ENCODE measurements around the gene ZNF692. TPM values are rescaled to one million over a fixed set of nuclear protein-coding genes. Genes with fewer than 3 reads are reported as not detected.

The ZNF692 gene
- total RNA-seq, 2 donors from 2014 or later = 21.1 to 35.3 TPM

DNA sequence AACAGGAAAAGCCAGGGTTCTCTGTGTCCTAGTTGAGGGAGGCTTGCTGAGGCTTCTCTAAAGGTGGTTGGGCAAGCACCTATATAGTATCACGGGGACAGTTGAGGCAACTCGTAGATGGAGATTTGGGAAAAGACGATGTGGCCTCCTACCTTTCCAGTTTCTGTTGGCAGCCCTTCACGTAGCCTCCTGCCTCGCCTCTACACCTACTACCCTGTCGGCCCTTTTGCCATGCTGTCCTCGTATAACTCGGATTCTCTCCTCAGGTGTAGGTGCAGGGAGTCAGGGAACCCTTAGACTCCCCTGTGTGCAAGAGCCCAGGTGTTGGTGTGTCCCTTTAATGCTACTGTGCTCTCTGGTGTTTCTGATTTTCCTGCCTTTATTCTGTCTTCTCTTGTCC, 10.3 kb downstream of the ZNF692 start:
- H3K4me1 ChIP-seq (ENCODE audit: control insufficient read depth in 1 of 2, low read depth in 2 of 2) = no peaks in the 10 kb centered on the region
- no peak overlapping the region for H3K27ac ChIP-seq
- no peaks in the 10 kb centered on the region for H3K9me3 ChIP-seq
- H3K4me3 ChIP-seq = no peak overlapping the region
- TF ChIP-seq, protein P1, sequence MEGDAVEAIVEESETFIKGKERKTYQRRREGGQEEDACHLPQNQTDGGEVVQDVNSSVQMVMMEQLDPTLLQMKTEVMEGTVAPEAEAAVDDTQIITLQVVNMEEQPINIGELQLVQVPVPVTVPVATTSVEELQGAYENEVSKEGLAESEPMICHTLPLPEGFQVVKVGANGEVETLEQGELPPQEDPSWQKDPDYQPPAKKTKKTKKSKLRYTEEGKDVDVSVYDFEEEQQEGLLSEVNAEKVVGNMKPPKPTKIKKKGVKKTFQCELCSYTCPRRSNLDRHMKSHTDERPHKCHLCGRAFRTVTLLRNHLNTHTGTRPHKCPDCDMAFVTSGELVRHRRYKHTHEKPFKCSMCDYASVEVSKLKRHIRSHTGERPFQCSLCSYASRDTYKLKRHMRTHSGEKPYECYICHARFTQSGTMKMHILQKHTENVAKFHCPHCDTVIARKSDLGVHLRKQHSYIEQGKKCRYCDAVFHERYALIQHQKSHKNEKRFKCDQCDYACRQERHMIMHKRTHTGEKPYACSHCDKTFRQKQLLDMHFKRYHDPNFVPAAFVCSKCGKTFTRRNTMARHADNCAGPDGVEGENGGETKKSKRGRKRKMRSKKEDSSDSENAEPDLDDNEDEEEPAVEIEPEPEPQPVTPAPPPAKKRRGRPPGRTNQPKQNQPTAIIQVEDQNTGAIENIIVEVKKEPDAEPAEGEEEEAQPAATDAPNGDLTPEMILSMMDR (IDR thresholded peaks at IDR 0.05) = no peak
- peaks cover 47% of the 10 kb centered on the region for H3K36me3 ChIP-seq
- ATAC-seq (ENCODE audit: insufficient number of reproducible peaks, low FRiP score, low read depth) (no peak), DNase-seq (ENCODE audit: low spot score) (no peak)
- no peaks in the 10 kb centered on the region for H3K27me3 ChIP-seq (replicated peaks; ENCODE audit: insufficient read depth)

DNA sequence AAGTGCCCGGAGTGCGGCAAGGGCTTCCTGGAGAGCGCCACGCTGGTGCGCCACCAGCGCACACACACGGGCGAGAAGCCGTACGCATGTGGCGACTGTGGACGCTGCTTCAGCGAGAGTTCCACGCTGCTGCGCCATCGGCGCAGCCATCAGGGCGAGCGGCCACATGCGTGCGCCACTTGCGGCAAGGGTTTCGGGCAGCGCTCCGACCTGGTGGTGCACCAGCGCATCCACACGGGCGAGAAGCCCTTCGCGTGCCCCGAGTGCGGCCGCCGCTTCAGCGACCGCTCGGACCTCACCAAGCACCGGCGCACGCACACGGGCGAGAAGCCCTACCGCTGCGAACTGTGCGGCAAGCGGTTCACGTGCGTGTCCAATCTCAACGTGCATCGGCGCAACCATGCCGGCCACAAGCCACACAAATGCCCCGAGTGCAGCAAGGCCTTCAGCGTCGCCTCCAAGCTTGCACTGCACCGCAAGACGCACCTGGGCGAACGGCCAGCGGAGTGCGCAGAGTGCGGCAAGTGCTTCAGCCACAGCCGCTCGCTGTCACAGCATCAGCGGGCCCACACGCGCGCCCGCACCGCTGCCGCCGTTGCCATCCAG, 10.8 kb downstream of the ZNF692 start:
- no peaks in the 10 kb centered on the region for H3K9me3 ChIP-seq
- no peak overlapping the region for H3K27ac ChIP-seq
- TF ChIP-seq, protein P1 (IDR thresholded peaks at IDR 0.05) = no peak
- no peak overlapping the region for H3K4me3 ChIP-seq
- DNase-seq (ENCODE audit: low spot score) = no peak
- H3K36me3 ChIP-seq = peaks cover 47% of the 10 kb centered on the region
- H3K27me3 ChIP-seq (replicated peaks; ENCODE audit: insufficient read depth) = no peaks in the 10 kb centered on the region
- H3K4me1 ChIP-seq (ENCODE audit: control insufficient read depth in 1 of 2, low read depth in 2 of 2) = no peaks in the 10 kb centered on the region
- no peak for ATAC-seq (ENCODE audit: insufficient number of reproducible peaks, low FRiP score, low read depth)

DNA sequence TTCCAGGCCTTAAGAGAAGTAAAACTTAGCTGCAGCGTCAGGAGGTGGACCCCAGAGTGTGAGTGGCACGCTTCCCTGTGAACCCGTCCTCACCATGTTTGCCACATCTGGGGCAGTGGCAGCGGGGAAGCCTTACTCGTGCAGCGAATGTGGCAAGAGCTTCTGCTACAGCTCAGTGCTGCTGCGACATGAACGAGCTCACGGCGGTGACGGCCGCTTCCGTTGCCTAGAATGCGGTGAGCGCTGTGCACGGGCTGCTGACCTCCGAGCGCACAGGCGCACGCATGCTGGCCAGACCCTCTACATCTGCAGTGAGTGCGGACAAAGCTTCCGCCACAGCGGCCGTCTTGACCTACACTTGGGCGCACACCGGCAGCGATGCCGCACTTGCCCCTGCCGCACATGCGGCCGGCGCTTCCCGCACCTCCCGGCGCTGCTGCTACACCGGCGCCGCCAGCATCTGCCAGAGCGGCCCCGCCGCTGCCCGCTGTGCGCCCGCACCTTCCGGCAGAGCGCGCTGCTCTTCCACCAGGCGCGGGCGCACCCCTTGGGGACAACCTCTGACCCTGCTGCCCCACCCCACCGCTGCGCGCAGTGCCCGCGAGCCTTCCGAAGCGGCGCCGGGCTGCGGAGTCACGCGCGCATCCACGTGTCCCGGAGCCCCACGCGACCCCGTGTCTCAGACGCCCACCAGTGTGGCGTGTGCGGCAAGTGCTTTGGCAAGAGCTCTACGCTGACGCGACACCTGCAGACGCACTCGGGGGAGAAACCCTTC, 11.5 kb downstream of the ZNF692 start:
- Histone ChIP-seq H3K27ac (no peak overlapping the region), H3K9me3 (no peaks in the 10 kb centered on the region), H3K4me1 (ENCODE audit: control insufficient read depth in 1 of 2, low read depth in 2 of 2) (peaks cover 0 to 7% of the 10 kb centered on the region in 2 donors), H3K36me3 (peaks cover 47% of the 10 kb centered on the region), H3K27me3 (replicated peaks; ENCODE audit: insufficient read depth) (no peaks in the 10 kb centered on the region), H3K4me3 (no peak overlapping the region)
- DNase-seq (ENCODE audit: low spot score) = no peak
- no peak for ATAC-seq (ENCODE audit: insufficient number of reproducible peaks, low FRiP score, low read depth)
- TF ChIP-seq, protein P1 (IDR thresholded peaks at IDR 0.05) = no peak

DNA sequence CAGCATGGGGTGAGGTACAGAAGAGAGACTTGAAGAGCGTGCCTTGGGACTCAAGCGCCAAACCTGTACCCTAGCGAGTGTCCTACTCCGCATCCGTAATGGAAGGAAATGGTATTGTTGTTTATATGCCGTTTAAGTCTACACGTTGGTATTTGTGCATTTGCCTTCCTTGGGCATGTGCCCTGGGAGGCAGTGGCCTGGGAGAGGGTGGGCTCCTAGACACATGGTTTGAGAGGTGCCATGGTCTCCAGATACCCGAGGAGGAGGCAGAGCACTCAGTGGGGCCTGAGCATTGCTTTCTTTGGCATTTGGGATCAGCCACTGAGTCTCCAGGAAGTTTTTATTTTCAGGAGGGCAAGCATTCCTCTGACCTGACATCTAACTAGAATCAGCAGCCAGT, 14.4 kb downstream of the ZNF692 start:
- ATAC-seq (ENCODE audit: insufficient number of reproducible peaks, low FRiP score, low read depth) (no peak), DNase-seq (ENCODE audit: low spot score) (no peak)
- Histone ChIP-seq H3K36me3 (peaks cover 43% of the 10 kb centered on the region), H3K9me3 (no peaks in the 10 kb centered on the region), H3K27ac (no peak overlapping the region), H3K4me3 (no peak overlapping the region), H3K27me3 (replicated peaks; ENCODE audit: insufficient read depth) (no peaks in the 10 kb centered on the region), H3K4me1 (ENCODE audit: control insufficient read depth in 1 of 2, low read depth in 2 of 2) (peaks cover 9 to 25% of the 10 kb centered on the region in 2 donors)
- TF ChIP-seq, protein P1 (IDR thresholded peaks at IDR 0.05) = no peak

DNA sequence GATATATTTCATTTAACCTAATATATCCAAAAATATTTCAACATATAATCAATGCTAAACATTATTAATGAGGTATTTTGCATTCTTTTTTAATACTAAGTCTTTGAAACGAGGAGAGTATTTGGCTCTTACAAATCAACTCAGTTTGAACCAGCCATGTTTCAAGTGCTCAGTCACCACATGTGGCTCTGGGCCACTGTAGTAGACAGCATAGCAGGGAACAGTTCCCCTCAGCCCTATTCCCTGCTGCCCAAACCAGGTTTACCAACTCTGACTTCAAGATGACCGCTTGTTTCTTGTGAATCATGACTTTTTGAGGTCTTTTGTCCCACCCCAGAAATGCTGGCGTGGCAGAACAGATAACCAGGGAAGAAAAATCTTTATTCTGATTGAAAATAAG, 15.2 kb downstream of the ZNF692 start:
- no peak overlapping the region for H3K4me3 ChIP-seq

More for the DNA sequence above, 15.2 kb downstream of the ZNF692 start:
- H3K9me3 ChIP-seq = no peaks in the 10 kb centered on the region
- ATAC-seq (ENCODE audit: insufficient number of reproducible peaks, low FRiP score, low read depth) = no peak
- TF ChIP-seq, protein P1 (IDR thresholded peaks at IDR 0.05) = no peak
- H3K4me1 ChIP-seq (ENCODE audit: control insufficient read depth in 1 of 2, low read depth in 2 of 2) = peaks cover 13 to 31% of the 10 kb centered on the region in 2 donors
- H3K36me3 ChIP-seq = peaks cover 34% of the 10 kb centered on the region
- H3K27ac ChIP-seq = no peak overlapping the region
- no peaks in the 10 kb centered on the region for H3K27me3 ChIP-seq (replicated peaks; ENCODE audit: insufficient read depth)
- no peak for DNase-seq (ENCODE audit: low spot score)
